Ovary (tissue), 9 donors: ENCODE results near the gene KDM4E. TPM values are rescaled to one million over a fixed set of nuclear protein-coding genes. Genes with fewer than 3 reads are reported as not detected.
A peak's percentile ranks its signal among the peaks of the same experiment; 100 is the strongest.

Experiments
- DNase-seq, 5 donors: peaks; one replicate each; pipeline ENCODE4 v3.0.0-alpha.2; 2019 to 2020
- H3K27ac ChIP-seq, 2 donors: fragments of 200-600 bp; one replicate each; pipeline versions ENCODE4 v1.5.1 to v1.8.0; 2019 to 2022
- H3K27me3 ChIP-seq: fragments of 200-600 bp; one replicate; pipeline ENCODE4 v1.8.0; 2022
- H3K36me3 ChIP-seq: fragments of 200-600 bp; sonication (generic); one replicate; pipeline ENCODE4 v1.5.1; 2019
- H3K4me1 ChIP-seq: one replicate; pipeline ENCODE4 v1.8.1; 2013; ENCODE audit warnings: mild to moderate bottlenecking, moderate library complexity; ENCODE audit not compliant: insufficient read depth
- H3K4me3 ChIP-seq: fragments of 200-600 bp; sonication (generic); one replicate; pipeline ENCODE4 v1.5.1; 2017
- H3K9me3 ChIP-seq, 2 donors: fragments of 200-600 bp in 1 of 2; sonication (generic) in 1 of 2; one replicate each; pipeline versions ENCODE4 v1.5.1 to v1.8.1; 2013 to 2019; ENCODE audit warnings: mild to moderate bottlenecking in 1 of 2, moderate library complexity in 1 of 2
- CTCF ChIP-seq, 3 donors: fragments of 450-650 bp in 2 of 3; fragments of 200-600 bp in 1 of 3; IDR thresholded peaks; one replicate each; pipeline versions ENCODE4 v1.5.1 to v1.8.0; 2016 to 2022; ENCODE audit warnings: antibody characterized with exemption in 3 of 3, mild to moderate bottlenecking in 1 of 3
- EP300 ChIP-seq: sonication (generic); formaldehyde crosslinking; IDR thresholded peaks from one replicate; pipeline ENCODE4 v1.6.1; 2017; ENCODE audit warnings: antibody characterized with exemption
- POLR2A ChIP-seq: fragments of 450-650 bp; IDR thresholded peaks from one replicate; pipeline ENCODE4 v1.6.1; 2017; ENCODE audit warnings: antibody characterized with exemption, mild to moderate bottlenecking, moderate library complexity
- WGBS, 3 donors: extraction: QIAGEN DNeasy Blood & Tissue Kit in 1 of 3; methylation state at CpG; one replicate each; pipeline versions ENCODE4 v1.1.5 to v1.1.7; 2013 to 2017; 5-methylcytosine and 5-hydroxymethylcytosine counted together
- intact Hi-C, 4 donors: fragments of 100-400 bp; cut with DNase I; formaldehyde crosslinking; loops; one replicate each; pipeline versions ENCODE4 v1.11.0 to v1.15.1; 2022 to 2023
- polyA plus RNA-seq, 2 donors: library from polyadenylated mRNA; stranded (reverse); fragments of 200-250 nt in 1 of 2; fragments of 350-450 nt in 1 of 2; fragmentation: Illumina TruSeq in 1 of 2; extraction: RNeasy Lipid Tissue Mini Kit (QIAGEN cat#74804) in 1 of 2; gene quantifications; one replicate each; pipeline ENCODE4 v1.2.3, GENCODE V29; 2013 to 2014
- total RNA-seq, 7 donors: library from RNA; depleted of rRNA in 2 of 7; stranded (reverse); fragments of >200 nt in 2 of 7; fragmentation: NEBNext Ultra II Directional in 3 of 7; extraction: Animal tissue kit (Norgen Biotek cat#: 25700) in 3 of 7; gene quantifications; one replicate each; pipeline versions ENCODE4 v1.1.0 to v1.2.4, GENCODE V29; 2016 to 2023
- donor health status: DM: no; HTN: no; CAD: no; lungs with moderate emphysema.
- donor health status: DM: no; HTN: no; CAD: no.
- donor health status: Bipolar disorder and iron deficiency.
- donor health status: DM: yes; HTN: yes; CAD: no.
- donor health status: DM: no; HTN: no; CAD: no.
- donor health status: DM: yes; HTN: yes; CAD: no.

Gene KDM4E
- total and polyA plus RNA-seq, 9 donors: not detected

DNA sequence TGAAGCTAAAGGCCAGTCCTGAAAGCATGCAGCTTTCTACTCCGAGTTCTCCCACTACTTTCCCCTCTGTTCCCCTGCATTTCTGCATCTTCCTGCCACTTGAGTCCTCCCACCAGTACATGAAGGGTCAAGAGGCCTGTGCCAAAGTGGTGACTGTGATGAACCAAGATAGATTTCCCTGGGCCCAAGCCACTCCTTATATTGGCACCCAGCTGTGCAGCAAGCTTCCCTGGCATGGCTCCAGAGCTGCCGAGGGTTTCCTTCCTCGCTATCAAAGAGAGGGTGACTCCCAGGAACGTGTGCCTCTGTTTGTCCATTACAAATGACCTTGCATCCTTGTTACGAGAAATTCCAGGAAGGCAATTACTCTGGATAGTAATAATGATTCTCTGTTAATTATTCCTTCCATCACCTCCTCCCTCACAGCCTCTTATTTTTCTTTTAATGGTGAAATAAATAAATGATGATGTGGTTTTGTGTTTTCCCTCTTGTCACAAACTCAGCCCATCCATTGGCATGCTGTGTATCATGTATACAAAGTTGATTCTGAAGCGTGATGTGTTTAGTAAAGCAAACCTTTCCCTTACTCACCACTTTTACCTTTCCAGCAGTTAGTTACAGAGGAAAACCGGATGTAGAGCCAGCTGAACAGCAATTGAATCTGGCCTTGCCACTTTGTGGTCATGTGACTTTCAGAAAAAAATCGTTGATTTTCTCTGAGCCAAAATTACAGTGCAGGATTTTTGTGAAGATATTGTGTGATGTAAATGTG lies 49.9 kb downstream of the KDM4E start:
- Histone ChIP-seq H3K4me3 (no peak overlapping the region), H3K27me3 (no peaks in the 10 kb centered on the region), H3K9me3 (no peaks in the 10 kb centered on the region), H3K27ac (no peak overlapping the region), H3K4me1 (peaks cover 18% of the 10 kb centered on the region), H3K36me3 (no peaks in the 10 kb centered on the region)
- TF ChIP-seq CTCF (IDR thresholded peaks at IDR 0.05) (no peak), EP300 (no peak), POLR2A (no peak)
- intact Hi-C loops: loop anchor here in 2 of 4 donors (10.0 kb wide), 1 partner anchor 690 kb away; no protein-coding TSS in a partner anchor
- peak; percentile 45 to 75 (median 50) for DNase-seq
- 12 to 16% (median 15%) methylated on average over 8 of the region's 8 CpGs for WGBS, 3 donors

DNA sequence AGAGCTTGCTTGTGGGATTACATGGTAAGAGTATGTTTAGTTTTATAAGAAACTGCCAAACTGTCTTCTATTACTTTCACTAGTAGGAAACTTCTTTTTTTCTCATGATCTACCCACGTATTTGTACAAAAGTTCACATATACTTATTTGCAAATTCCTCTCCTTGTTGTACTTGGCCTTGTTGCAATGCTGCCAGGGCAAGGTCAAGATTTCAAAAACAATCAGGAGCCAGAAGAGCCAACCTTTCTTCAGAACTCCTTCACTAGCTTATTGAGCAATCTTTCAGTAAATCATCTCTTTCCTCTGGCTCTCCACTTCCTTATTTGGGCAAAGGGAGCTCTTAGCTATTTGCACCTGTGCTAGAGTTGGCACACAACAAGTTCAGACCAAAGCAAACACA lies 51.4 kb downstream of the KDM4E start:
- H3K27me3 ChIP-seq: no peaks in the 10 kb centered on the region
- WGBS, 3 donors: 0 to 2% (median 0%) methylated on average over 1 of the region's 1 CpG
- H3K4me1 ChIP-seq: peaks cover 17% of the 10 kb centered on the region
- H3K27ac ChIP-seq: no peak overlapping the region
- DNase-seq: peak; percentile 50 to 75 (median 68)
- H3K4me3 ChIP-seq: no peak overlapping the region
- intact Hi-C loops: loop anchor here in 2 of 4 donors (10.0 kb wide), 1 partner anchor 688 kb away; no protein-coding TSS in a partner anchor
- TF ChIP-seq CTCF (IDR thresholded peaks at IDR 0.05) (no peak), EP300 (no peak), POLR2A (no peak)
- no peaks in the 10 kb centered on the region for H3K9me3 ChIP-seq
- no peaks in the 10 kb centered on the region for H3K36me3 ChIP-seq

- H3K27ac ChIP-seq: no peak overlapping the region
- intact Hi-C loops: loop anchor here in 2 of 4 donors (10.0 kb wide), 1 partner anchor 688 kb away; no protein-coding TSS in a partner anchor
Observed at GRCh38 chr11:95076981-95077380, 51.9 kb downstream of the KDM4E start.

More at GRCh38 chr11:95076981-95077380, 51.9 kb downstream of the KDM4E start:
- Histone ChIP-seq H3K4me1 (peaks cover 17% of the 10 kb centered on the region), H3K36me3 (no peaks in the 10 kb centered on the region), H3K9me3 (no peaks in the 10 kb centered on the region), H3K4me3 (no peak overlapping the region), H3K27me3 (no peaks in the 10 kb centered on the region)
- no peak for TF ChIP-seq CTCF (IDR thresholded peaks at IDR 0.05)
- no peak for DNase-seq

Other genes starting within 250 kb of the KDM4E start
- gene CWC15, start 51.7 kb upstream of the KDM4E start, total RNA-seq: 10 to 100 TPM; 35.8 to 65.8 (median 56.0) TPM
- 10 to 100 TPM; 50.8 to 64.9 TPM for gene CWC15, start 51.7 kb upstream of the KDM4E start, polyA plus RNA-seq
- gene KDM4D, start 51.5 kb upstream of the KDM4E start, total RNA-seq: 1 to 10 TPM in 4 of 7 donors, under 1 TPM in 3; 0.24 to 1.9 (median 1.0) TPM
- under 1 TPM; 0.68 to 0.92 TPM for gene KDM4D, start 51.5 kb upstream of the KDM4E start, polyA plus RNA-seq
- gene KDM4F, start 24.2 kb downstream of the KDM4E start, total RNA-seq: not detected
- not detected for gene KDM4F, start 24.2 kb downstream of the KDM4E start, polyA plus RNA-seq
- gene SRSF8, start 41.7 kb downstream of the KDM4E start, total RNA-seq: 10 to 100 TPM; 39.0 to 76.2 (median 58.8) TPM
- gene SRSF8, start 41.7 kb downstream of the KDM4E start, polyA plus RNA-seq: 10 to 100 TPM; 54.8 to 79.6 TPM
- gene ENDOD1, start 64.6 kb downstream of the KDM4E start, total RNA-seq: 10 to 100 TPM; 21.0 to 35.4 (median 34.3) TPM
- gene ENDOD1, start 64.6 kb downstream of the KDM4E start, polyA plus RNA-seq: 10 to 100 TPM; 18.9 to 60.8 TPM
- 10 to 100 TPM; 37.1 to 77.3 (median 49.4) TPM for gene SESN3, start 205.9 kb downstream of the KDM4E start, total RNA-seq
- gene SESN3, start 205.9 kb downstream of the KDM4E start, polyA plus RNA-seq: 10 to 100 TPM; 14.5 to 21.7 TPM